HG03342 (cell line): ENCODE results near the gene ADARB1.

Experiments
- ATAC-seq: cut with Tn5 transposase; IDR thresholded peaks from one replicate; pipeline ENCODE4 v1.9.1; 2021; ENCODE audit warnings: mild to moderate bottlenecking, moderate library complexity; ENCODE audit not compliant: unreplicated experiment

The ADARB1 gene

GRCh38 chr21:45163413-45164123 is 89.2 kb downstream of the ADARB1 start:
- ATAC-seq: no peak

GRCh38 chr21:45164124-45164511 is 89.7 kb downstream of the ADARB1 start:
- no peak for ATAC-seq

GRCh38 chr21:45164838-45165237 is 90.5 kb downstream of the ADARB1 start:
- ATAC-seq: no peak

GRCh38 chr21:45166931-45167330 is 92.6 kb downstream of the ADARB1 start:
- no peak for ATAC-seq

GRCh38 chr21:45167796-45168222 is 93.4 kb downstream of the ADARB1 start:
- no peak for ATAC-seq

GRCh38 chr21:45168522-45168921 is 94.1 kb downstream of the ADARB1 start:
- ATAC-seq: no peak

- no peak for ATAC-seq
These were observed 94.6 kb downstream of the ADARB1 start for GRCh38 chr21:45169001-45169400.

- no peak for ATAC-seq
These were observed 95.3 kb downstream of the ADARB1 start for GRCh38 chr21:45169682-45170081.

- ATAC-seq: no peak
These were observed 96.6 kb downstream of the ADARB1 start for GRCh38 chr21:45170987-45171386.

- no peak for ATAC-seq
These were observed 98.0 kb downstream of the ADARB1 start for GRCh38 chr21:45172420-45172819.

- ATAC-seq: no peak
These were observed 101.1 kb downstream of the ADARB1 start for GRCh38 chr21:45175326-45176095.

- ATAC-seq: no peak
These were observed 101.8 kb downstream of the ADARB1 start for GRCh38 chr21:45176141-45176540.

GRCh38 chr21:45177039-45177438 is 102.7 kb downstream of the ADARB1 start:
- ATAC-seq: no peak

GRCh38 chr21:45178070-45178608 is 103.8 kb downstream of the ADARB1 start:
- no peak for ATAC-seq

GRCh38 chr21:45178971-45179370 is 104.6 kb downstream of the ADARB1 start:
- ATAC-seq: no peak

- no peak for ATAC-seq
These were observed 105.3 kb downstream of the ADARB1 start for GRCh38 chr21:45179568-45180245.

GRCh38 chr21:45180246-45180599 is 105.8 kb downstream of the ADARB1 start:
- ATAC-seq: no peak

- no peak for ATAC-seq
These were observed 108.6 kb downstream of the ADARB1 start for GRCh38 chr21:45182958-45183357.

GRCh38 chr21:45183852-45184251 is 109.5 kb downstream of the ADARB1 start:
- ATAC-seq: no peak

GRCh38 chr21:45184869-45185268 is 110.5 kb downstream of the ADARB1 start:
- ATAC-seq: no peak

GRCh38 chr21:45186709-45187108 is 112.3 kb downstream of the ADARB1 start:
- ATAC-seq: no peak

GRCh38 chr21:45187646-45188045 is 113.3 kb downstream of the ADARB1 start:
- no peak for ATAC-seq
